Measurements from ENCODE around the gene SAA2.
"Not testable (repeated sequence)": the region's sequence is repeated elsewhere in the genome, so short reads cannot be mapped to it uniquely, and the experiment has no call there.

Gene SAA2

GRCh38 chr11:18248561-18248960, at the start of gene SAA2:
SAA2 (minus strand) TSS chr11:18248668; CDS start chr11:18248011, 657 bp downstream.
- no peak for DNase-seq

GRCh38 chr11:18295316-18295715, 46.8 kb upstream of the SAA2 start:
- DNase-seq, result no peak

GRCh38 chr11:18294862-18295261, 46.4 kb upstream of the SAA2 start:
- peak; percentile 12 for DNase-seq

- DNase-seq, result no peak
These were observed 40.4 kb upstream of the SAA2 start for GRCh38 chr11:18288911-18289310.

GRCh38 chr11:18285841-18286240, 37.4 kb upstream of the SAA2 start:
- no peak for DNase-seq

- DNase-seq, result no peak
These were observed 34.2 kb upstream of the SAA2 start for GRCh38 chr11:18282626-18283025.

- no peak for DNase-seq
These were observed 32.1 kb upstream of the SAA2 start for GRCh38 chr11:18280438-18281045.

GRCh38 chr11:18277565-18278271, 29.2 kb upstream of the SAA2 start:
- no peak for DNase-seq

- no peak for DNase-seq
These were observed 22.7 kb upstream of the SAA2 start for GRCh38 chr11:18271206-18271605.

GRCh38 chr11:18270102-18270501, 21.6 kb upstream of the SAA2 start:
- DNase-seq, result no peak

- DNase-seq, result not testable (repeated sequence)
These were observed 20.8 kb upstream of the SAA2 start for GRCh38 chr11:18269252-18269651.

- not testable (repeated sequence) for DNase-seq
These were observed 19.1 kb upstream of the SAA2 start for GRCh38 chr11:18267335-18268133.

- no peak for DNase-seq
These were observed 17.5 kb upstream of the SAA2 start, which contains the start of gene SAA1 for GRCh38 chr11:18265949-18266348. SAA1 (plus strand) TSS chr11:18266264; CDS start chr11:18266888, 624 bp downstream.

- DNase-seq, result no peak
These were observed 16.4 kb upstream of the SAA2 start for GRCh38 chr11:18264677-18265555.

- no peak for DNase-seq
These were observed 15.6 kb upstream of the SAA2 start for GRCh38 chr11:18264035-18264434.

- DNase-seq, result not testable (repeated sequence)
These were observed 14.3 kb upstream of the SAA2 start for GRCh38 chr11:18262681-18263350.

- DNase-seq, result no peak
These were observed 13.3 kb upstream of the SAA2 start for GRCh38 chr11:18261721-18262120.

GRCh38 chr11:18259259-18259658, 10.8 kb upstream of the SAA2 start:
- no peak for DNase-seq

GRCh38 chr11:18254781-18255361, 6.4 kb upstream of the SAA2 start:
- no peak for DNase-seq

GRCh38 chr11:18253778-18254338, 5.4 kb upstream of the SAA2 start:
- no peak for DNase-seq

- no peak for DNase-seq
These were observed 4.8 kb upstream of the SAA2 start for GRCh38 chr11:18253233-18253632.

All from stimulated activated CD4-positive, alpha-beta T cell treated with anti-CD3 and anti-CD28 coated beads, Interleukin-1b, Interleukin-23, amount 100 ng/mL, for 48 hours (primary cell).